Measurements from ENCODE around the gene KRTAP9-3.
"Not testable (repeated sequence)": the region's sequence is repeated elsewhere in the genome, so short reads cannot be mapped to it uniquely, and the experiment has no call there.

KRTAP9-3 gene

DNA sequence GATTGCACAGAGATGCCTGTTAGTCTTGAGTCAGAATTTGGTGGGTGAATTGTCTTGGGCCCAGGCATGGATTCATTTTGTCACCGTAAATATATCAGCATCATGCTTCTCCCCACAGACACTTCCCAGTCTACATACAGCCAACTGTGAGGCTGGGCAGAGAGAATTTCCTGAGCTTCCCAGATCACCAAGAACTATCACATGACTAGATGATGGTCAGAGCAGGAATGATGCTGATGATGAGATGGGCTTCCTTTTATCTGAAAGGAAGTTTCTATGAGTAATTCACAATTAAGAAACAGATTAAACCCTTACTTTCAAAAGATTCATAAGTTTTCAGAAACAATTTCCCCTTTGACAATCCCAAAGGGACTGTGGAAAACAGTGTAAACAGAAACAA lies 22.6 kb downstream of the KRTAP9-3 start:
- DNase-seq, result no peak

GRCh38 chr17:41255381-41256290 lies 23.4 kb downstream of the KRTAP9-3 start, which contains the start of gene KRTAP9-9:
TSS of gene KRTAP9-9 (plus strand) at chr17:41255384.
- DNase-seq, result not testable (repeated sequence)

- no peak for DNase-seq
These were observed 24.0 kb downstream of the KRTAP9-3 start for GRCh38 chr17:41256291-41256685.

DNA sequence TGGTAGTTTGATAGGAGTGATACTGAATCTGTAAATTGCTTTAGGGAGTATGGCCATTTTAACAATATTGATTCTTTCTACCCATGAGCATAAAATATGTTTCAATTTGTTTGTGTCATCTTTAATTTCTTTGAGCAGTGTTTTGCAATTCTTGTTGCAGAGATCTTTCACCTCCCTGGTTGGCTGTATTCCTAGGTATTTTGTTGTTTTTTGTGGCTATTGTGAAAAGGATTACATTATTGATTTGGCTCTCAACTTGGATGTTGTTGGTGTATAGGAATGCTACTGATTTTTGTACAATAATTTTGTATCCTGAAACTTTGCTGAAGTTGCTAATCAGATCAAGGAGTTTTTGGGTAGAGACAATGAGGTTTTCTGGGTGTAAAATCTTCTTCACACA lies 26.2 kb downstream of the KRTAP9-3 start:
- no peak for DNase-seq

DNA sequence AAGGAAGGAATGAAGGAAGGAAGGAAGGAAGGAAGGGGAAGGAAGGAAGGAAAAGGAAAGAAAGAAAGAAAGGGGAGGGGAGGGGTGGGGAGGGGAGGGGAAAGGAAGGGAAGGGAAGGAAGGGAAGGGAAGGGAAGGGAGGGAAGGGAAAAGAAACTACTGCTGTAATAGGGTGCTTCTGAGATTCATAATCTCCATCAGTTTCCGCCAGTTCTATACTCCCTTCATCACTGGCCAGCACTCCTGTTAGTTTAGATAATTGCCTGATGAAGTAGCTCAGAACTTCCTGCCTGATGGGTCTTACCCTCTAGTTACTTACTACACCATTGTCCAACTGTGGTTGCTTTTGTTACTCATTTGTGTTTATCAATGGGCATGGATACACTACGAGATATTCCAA lies 31.0 kb downstream of the KRTAP9-3 start:
- DNase-seq, result no peak

GRCh38 chr17:41264599-41264998 lies 32.4 kb downstream of the KRTAP9-3 start:
- DNase-seq, result no peak

DNA sequence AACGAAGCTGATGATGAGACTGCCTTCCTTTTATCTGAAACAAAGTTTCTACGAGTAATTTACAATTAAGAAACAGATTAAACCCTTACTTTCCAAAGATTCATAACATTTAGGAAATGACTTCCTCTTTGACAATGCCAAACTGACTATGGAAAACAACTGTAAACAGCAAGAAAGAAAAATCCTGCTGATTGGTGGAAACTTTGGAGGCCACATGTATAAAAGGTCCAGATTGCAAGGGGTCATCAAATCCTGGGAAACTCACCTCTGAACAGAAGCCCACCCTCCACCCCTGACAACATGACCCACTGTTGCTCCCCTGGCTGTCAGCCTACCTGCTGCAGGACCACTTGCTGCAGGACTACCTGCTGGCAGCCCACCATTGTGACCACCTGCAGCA lies 32.8 kb downstream of the KRTAP9-3 start, which contains the start of gene KRTAP9-6:
TSS of gene KRTAP9-6 (plus strand) at position 301 of the 400 bp plus-strand sequence. CDS start at position 301, 0 bp downstream.
- DNase-seq, result no peak

DNA sequence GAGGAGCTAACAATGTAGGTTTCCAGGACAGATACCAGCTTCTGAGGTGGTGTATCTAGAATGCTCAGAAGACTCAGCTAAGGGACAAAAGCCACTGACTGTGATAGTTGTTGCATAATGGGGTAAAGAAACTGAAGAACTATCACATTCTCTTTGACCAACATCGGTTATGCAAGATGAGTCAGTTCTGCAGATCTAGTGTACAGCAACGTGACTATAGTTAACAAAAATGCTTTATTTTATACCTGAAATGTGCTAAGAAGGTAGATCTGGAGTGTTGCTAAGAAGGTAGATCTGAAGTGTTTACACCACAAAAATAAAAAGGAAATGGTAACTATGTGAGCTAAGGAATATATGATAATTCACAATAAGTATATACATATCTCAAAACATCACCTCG lies 35.5 kb downstream of the KRTAP9-3 start:
- DNase-seq, result no peak

- DNase-seq, result not testable (repeated sequence)
These were observed 39.1 kb downstream of the KRTAP9-3 start for GRCh38 chr17:41271323-41271722.

- DNase-seq, result no peak
These were observed 39.6 kb downstream of the KRTAP9-3 start for GRCh38 chr17:41271858-41272257.

- DNase-seq, result not testable (repeated sequence)
These were observed 43.5 kb downstream of the KRTAP9-3 start, which contains the start of gene KRTAP9-7 for GRCh38 chr17:41275648-41276190. TSS of gene KRTAP9-7 (plus strand) at chr17:41275698. CDS start at chr17:41275698, 0 bp downstream.

GRCh38 chr17:41278176-41278955 lies 46.1 kb downstream of the KRTAP9-3 start:
- DNase-seq, result no peak
